ENCODE data around the gene CDC25C. TPM values are rescaled to one million over a fixed set of nuclear protein-coding genes. Genes with fewer than 3 reads are reported as not detected.

The CDC25C gene
- total RNA-seq, 1 experiment from 2014 or later, result 36.2 TPM

DNA sequence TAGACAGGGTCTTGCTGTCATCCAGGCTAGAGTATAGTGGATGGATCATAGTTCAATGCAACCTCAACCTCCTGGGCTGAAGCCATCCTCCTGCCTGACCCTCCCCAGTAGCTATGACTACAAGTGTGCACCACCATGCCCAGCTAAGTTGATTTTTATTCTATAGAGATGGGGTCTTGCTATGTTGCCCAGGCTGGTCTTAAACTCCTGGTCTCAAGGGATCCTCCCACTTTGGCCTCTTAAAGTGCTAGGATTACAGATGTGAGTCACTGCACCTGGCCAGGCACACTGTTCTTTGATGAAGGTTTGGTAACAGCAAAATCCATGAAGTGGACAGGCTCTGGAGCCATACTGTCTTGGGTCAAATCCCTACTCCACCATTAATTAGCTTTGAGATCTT, 50.7 kb downstream of the CDC25C start:
- no peaks in the 10 kb centered on the region for H3F3A ChIP-seq (ENCODE audit: insufficient read depth, low read depth)
- TSS peak; percentile 17 for BruUV-seq (replicated peaks)
- TF ChIP-seq EZH2 (IDR thresholded peaks at IDR 0.05; ENCODE audit: low read depth), result no peak
- TF ChIP-seq, protein P1, sequence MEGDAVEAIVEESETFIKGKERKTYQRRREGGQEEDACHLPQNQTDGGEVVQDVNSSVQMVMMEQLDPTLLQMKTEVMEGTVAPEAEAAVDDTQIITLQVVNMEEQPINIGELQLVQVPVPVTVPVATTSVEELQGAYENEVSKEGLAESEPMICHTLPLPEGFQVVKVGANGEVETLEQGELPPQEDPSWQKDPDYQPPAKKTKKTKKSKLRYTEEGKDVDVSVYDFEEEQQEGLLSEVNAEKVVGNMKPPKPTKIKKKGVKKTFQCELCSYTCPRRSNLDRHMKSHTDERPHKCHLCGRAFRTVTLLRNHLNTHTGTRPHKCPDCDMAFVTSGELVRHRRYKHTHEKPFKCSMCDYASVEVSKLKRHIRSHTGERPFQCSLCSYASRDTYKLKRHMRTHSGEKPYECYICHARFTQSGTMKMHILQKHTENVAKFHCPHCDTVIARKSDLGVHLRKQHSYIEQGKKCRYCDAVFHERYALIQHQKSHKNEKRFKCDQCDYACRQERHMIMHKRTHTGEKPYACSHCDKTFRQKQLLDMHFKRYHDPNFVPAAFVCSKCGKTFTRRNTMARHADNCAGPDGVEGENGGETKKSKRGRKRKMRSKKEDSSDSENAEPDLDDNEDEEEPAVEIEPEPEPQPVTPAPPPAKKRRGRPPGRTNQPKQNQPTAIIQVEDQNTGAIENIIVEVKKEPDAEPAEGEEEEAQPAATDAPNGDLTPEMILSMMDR (conservative IDR thresholded peaks at IDR 0.05), result no peak
- no peak overlapping the region for H3K27ac ChIP-seq
- H3K36me3 ChIP-seq (ENCODE audit: low read depth), result peaks cover 8% of the 10 kb centered on the region; the same call in 1 of the 2 replicates
- no peaks in the 10 kb centered on the region for H3K9me3 ChIP-seq (ENCODE audit: insufficient read depth, low read depth)
- no peak overlapping the region for H3K4me2 ChIP-seq
- intact Hi-C loops (cut with micrococcal nuclease; ENCODE audit: unreplicated experiment), result no loop called here
- no peaks in the 10 kb centered on the region for H3K4me1 ChIP-seq (replicated peaks; ENCODE audit: insufficient read depth)
- no peaks in the 10 kb centered on the region for H3K27me3 ChIP-seq (ENCODE audit: insufficient read depth, low read depth)
- ChIA-PET POLR2A (ENCODE audit: unreplicated experiment) (no interaction called here), CTCF (no interaction called here)
- H3K79me2 ChIP-seq (ENCODE audit: low read depth), result no peaks in the 10 kb centered on the region
- H3K9me2 ChIP-seq (ENCODE audit: insufficient read depth), result no peaks in the 10 kb centered on the region
- no peaks in the 10 kb centered on the region for H4K20me1 ChIP-seq (ENCODE audit: insufficient read depth)
- H3K4me3 ChIP-seq, result no peak overlapping the region
- DNase-seq, result no peak
- H2AFZ ChIP-seq, result no peak overlapping the region

DNA sequence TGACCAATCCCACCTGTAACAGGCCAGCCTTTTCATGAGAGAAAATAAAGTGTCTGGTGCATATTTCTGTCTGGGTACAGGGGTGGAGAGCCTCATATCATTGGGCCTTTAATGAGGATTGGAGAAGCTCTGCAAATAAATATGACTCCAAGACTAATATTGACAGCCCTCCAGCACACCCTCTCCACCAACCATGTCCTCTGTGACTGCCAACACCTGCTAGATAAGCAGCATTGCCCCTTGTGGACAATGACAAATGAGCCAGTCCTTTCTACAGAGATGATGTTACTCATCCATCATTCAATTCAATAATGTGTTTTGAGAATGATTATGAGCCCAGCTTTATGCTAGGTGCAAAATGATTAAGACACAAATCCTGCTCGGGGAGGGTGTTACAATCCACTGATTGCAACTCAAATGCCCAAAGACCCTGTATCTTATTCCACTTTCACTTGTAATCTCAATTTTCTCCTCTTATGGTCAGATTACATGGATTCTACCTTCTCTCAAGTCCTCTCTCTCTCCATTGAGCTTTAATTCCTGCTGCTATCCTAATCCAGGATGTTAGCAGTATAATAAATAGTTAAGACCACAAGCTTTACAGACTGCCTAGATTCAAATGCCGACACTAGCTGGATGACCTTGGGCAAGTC, 55.1 kb downstream of the CDC25C start:
- POLR2A ChIA-PET (ENCODE audit: unreplicated experiment), result no interaction called here
- Histone ChIP-seq H3F3A (ENCODE audit: insufficient read depth, low read depth) (no peaks in the 10 kb centered on the region), H3K27me3 (ENCODE audit: insufficient read depth, low read depth) (no peaks in the 10 kb centered on the region), H3K4me1 (replicated peaks; ENCODE audit: insufficient read depth) (no peaks in the 10 kb centered on the region), H3K36me3 (ENCODE audit: low read depth) (no peaks in the 10 kb centered on the region), H4K20me1 (ENCODE audit: insufficient read depth) (no peaks in the 10 kb centered on the region), H3K79me2 (ENCODE audit: low read depth) (no peaks in the 10 kb centered on the region), H2AFZ (no peak overlapping the region), H3K4me3 (no peak overlapping the region), H3K27ac (no peak overlapping the region), H3K9me2 (ENCODE audit: insufficient read depth) (no peaks in the 10 kb centered on the region), H3K4me2 (no peak overlapping the region), H3K9me3 (ENCODE audit: insufficient read depth, low read depth) (no peaks in the 10 kb centered on the region)
- no peak for DNase-seq
- intact Hi-C loops (cut with micrococcal nuclease; ENCODE audit: unreplicated experiment), result no loop called here
- BruUV-seq (replicated peaks), result no TSS peak
- no peak for TF ChIP-seq EZH2 (IDR thresholded peaks at IDR 0.05; ENCODE audit: low read depth)
- TF ChIP-seq, protein P1 (conservative IDR thresholded peaks at IDR 0.05), result no peak
- CTCF ChIA-PET, result no interaction called here

DNA sequence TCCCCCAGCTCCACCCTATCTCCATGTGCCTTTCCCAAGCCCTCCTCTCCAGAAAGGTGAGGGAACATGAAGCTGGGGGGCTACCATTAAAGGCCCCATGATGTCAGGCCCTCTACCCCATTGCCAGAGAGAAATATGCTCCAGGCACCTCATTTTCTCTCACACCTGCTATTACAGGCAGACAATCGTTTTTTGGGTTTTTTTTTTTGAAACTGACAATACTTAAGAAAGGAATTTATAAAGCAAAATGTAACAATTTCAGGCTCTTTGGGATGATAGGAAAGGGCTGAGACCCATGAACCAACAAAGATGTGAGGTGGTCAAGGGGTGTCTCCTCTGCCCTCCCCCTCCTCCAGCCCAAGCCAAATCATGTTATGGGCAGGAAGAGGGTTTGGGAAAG, 55.7 kb downstream of the CDC25C start:
- H2AFZ ChIP-seq, result no peak overlapping the region
- no peaks in the 10 kb centered on the region for H4K20me1 ChIP-seq (ENCODE audit: insufficient read depth)
- intact Hi-C loops (cut with micrococcal nuclease; ENCODE audit: unreplicated experiment), result no loop called here
- H3K4me2 ChIP-seq, result no peak overlapping the region
- no peaks in the 10 kb centered on the region for H3K27me3 ChIP-seq (ENCODE audit: insufficient read depth, low read depth)
- DNase-seq, result no peak
- BruUV-seq (replicated peaks), result no TSS peak
- H3K9me3 ChIP-seq (ENCODE audit: insufficient read depth, low read depth), result no peaks in the 10 kb centered on the region
- H3K27ac ChIP-seq, result no peak overlapping the region
- H3K9me2 ChIP-seq (ENCODE audit: insufficient read depth), result no peaks in the 10 kb centered on the region
- TF ChIP-seq EZH2 (IDR thresholded peaks at IDR 0.05; ENCODE audit: low read depth), result no peak
- TF ChIP-seq, protein P1 (conservative IDR thresholded peaks at IDR 0.05), result no peak
- H3K4me1 ChIP-seq (replicated peaks; ENCODE audit: insufficient read depth), result no peaks in the 10 kb centered on the region
- POLR2A ChIA-PET (ENCODE audit: unreplicated experiment), result no interaction called here
- CTCF ChIA-PET, result no interaction called here
- H3K36me3 ChIP-seq (ENCODE audit: low read depth), result no peaks in the 10 kb centered on the region
- H3K4me3 ChIP-seq, result no peak overlapping the region
- no peaks in the 10 kb centered on the region for H3K79me2 ChIP-seq (ENCODE audit: low read depth)
- H3F3A ChIP-seq (ENCODE audit: insufficient read depth, low read depth), result no peaks in the 10 kb centered on the region

All from PC-9 (cell line).